Heart right ventricle (tissue), 16 donors: ENCODE data around the gene KIF2C. TPM values are rescaled to one million over a fixed set of nuclear protein-coding genes. Genes with fewer than 3 reads are reported as not detected.
"Not testable (repeated sequence)": the region's sequence is repeated elsewhere in the genome, so short reads cannot be mapped to it uniquely, and the experiment has no call there.

ENCODE experiments used
- ATAC-seq, 8 donors: fragments of 200-7000 bp; cut with Tn5 transposase; one replicate each; pipeline ENCODE4 v1.9.1; 2020; ENCODE audit warnings: mild to moderate bottlenecking in 8 of 8, moderate library complexity in 8 of 8, moderate number of reproducible peaks in 1 of 8
- DNase-seq, 2 donors: peaks; one replicate each; pipeline ENCODE4 v3.0.0-alpha.2; 2020
- H3K27ac ChIP-seq, 10 donors: fragments of 200-600 bp; sonication (generic) in 2 of 10; one replicate each; pipeline versions ENCODE4 v1.5.0 to v1.8.0; 2020 to 2022; ENCODE audit warnings: mild to moderate bottlenecking in 3 of 10
- H3K27me3 ChIP-seq, 7 donors: fragments of 200-600 bp; one replicate each; pipeline ENCODE4 v1.8.0; 2021 to 2022; ENCODE audit warnings: mild to moderate bottlenecking in 2 of 7
- H3K36me3 ChIP-seq, 9 donors: fragments of 200-600 bp; sonication (generic) in 1 of 9; one replicate each; pipeline versions ENCODE4 v1.5.0 to v1.8.0; 2020 to 2022; ENCODE audit warnings: mild to moderate bottlenecking in 2 of 9
- H3K4me1 ChIP-seq, 9 donors: fragments of 200-600 bp; sonication (generic) in 1 of 9; one replicate each; pipeline versions ENCODE4 v1.5.0 to v1.8.0; 2020 to 2022; ENCODE audit warnings: mild to moderate bottlenecking in 4 of 9
- H3K4me3 ChIP-seq, 10 donors: fragments of 200-600 bp; sonication (generic) in 2 of 10; one replicate each; pipeline versions ENCODE4 v1.5.0 to v1.8.0; 2020 to 2022; ENCODE audit warnings: mild to moderate bottlenecking in 7 of 10, moderate library complexity in 2 of 10
- H3K9me3 ChIP-seq, 11 donors: fragments of 200-600 bp in 10 of 11; sonication (generic) in 2 of 11; one replicate each; pipeline versions ENCODE4 v1.5.0 to v1.8.0; 2013 to 2022; ENCODE audit warnings: mild to moderate bottlenecking in 2 of 11, control low read depth in 1 of 11, moderate library complexity in 1 of 11
- WGBS, 2 donors: extraction: QIAGEN DNeasy Blood & Tissue Kit; methylation state at CpG; one replicate each; pipeline ENCODE4 v1.1.7; 2013; ENCODE audit warnings: inconsistent platforms in 1 of 2; 5-methylcytosine and 5-hydroxymethylcytosine counted together
- intact Hi-C, 10 donors: fragments of 100-400 bp; cut with DNase I; formaldehyde crosslinking; loops; one replicate each; pipeline versions ENCODE4 v1.11.1 to v1.14.2; 2022
- polyA plus RNA-seq, 2 donors: library from polyadenylated mRNA; stranded (reverse); fragments of 200-250 nt; gene quantifications; one replicate each; pipeline ENCODE4 v1.2.3, GENCODE V29; 2013
- total RNA-seq, 10 donors: library from RNA; stranded (reverse); fragmentation: NEBNext Ultra II Directional in 3 of 10; extraction: Animal tissue kit (Norgen Biotek cat#: 25700) in 3 of 10; gene quantifications; one replicate each; pipeline versions ENCODE4 v1.2.1 to v1.2.4, GENCODE V29; 2021 to 2023
- TF ChIP-seq, protein P1 (sequence below), 9 donors: fragments of 200-600 bp; sonication (generic) in 2 of 9; IDR thresholded peaks; one replicate each; pipeline versions ENCODE4 v1.5.0 to v1.8.0; 2021 to 2022; ENCODE audit warnings: antibody characterized with exemption in 9 of 9, mild to moderate bottlenecking in 5 of 9, moderate library complexity in 1 of 9
- donor health status: Arrhythmogenic right ventricular cardiomyopathy.
- donor health status: ischemic (EF 13 %, LVEDD 7.1; RV severe dilation, severe dysfunction).
- donor health status: healthy with polysubstance abuse.
- donor health status: DM: no; HTN: yes; CAD: no.
- donor health status: DM: no; HTN: no; CAD: no.
- donor health status: ischemic (EF 25% LVEDD 6.9; RV normal size, moderate dysfunction).
- donor health status: ischemic (EF 25% LVEDD 5.7; RV mildly dilated, moderate dysfunction).
- donor health status: healthy.
- donor health status: DM: yes; HTN: yes; CAD: no.
- donor health status: Ischemic cardiomyopathy.
- donor health status: ischemic (EF 35%, LVEDD 5.7; RV mildly dilated, moderate dysfunction).
- donor health status: nonischemic (EF 11% LVEDD 7.7; RV severe dilation, severe dysfunction).
- donor health status: DM: yes; HTN: yes; CAD: no.
- donor health status: PGD.
- donor health status: ischemic (EF 29% LVEDD 5.4; RV normal size, mild dysfunction).
- donor health status: nonischemic (EF 23%, LVEDD 6.1; RV moderate dilation, normal function).

KIF2C gene
- total and polyA plus RNA-seq, 12 donors, result 0.22 to 3.7 (median 1.2) TPM

GRCh38 chr1:44759077-44759476 is 19.4 kb downstream of the KIF2C start:
- 91 to 92% methylated on average over 11 of the region's 11 CpGs for WGBS, 2 donors
- no peak for ATAC-seq

GRCh38 chr1:44760876-44761275 is 21.2 kb downstream of the KIF2C start:
- 76% methylated on average over 3 of the region's 3 CpGs for WGBS, 2 donors
- no peaks in the 10 kb centered on the region for H3K9me3 ChIP-seq
- H3K36me3 ChIP-seq, result peaks cover 0 to 88% (median 0%) of the 10 kb centered on the region in 9 donors

More at GRCh38 chr1:44759077-44759476, 19.4 kb downstream of the KIF2C start:
- no peaks in the 10 kb centered on the region for H3K27me3 ChIP-seq
- intact Hi-C loops, result no loop called here
- peaks cover 0 to 100% (median 0%) of the 10 kb centered on the region in 9 donors for H3K36me3 ChIP-seq
- no peak overlapping the region for H3K4me3 ChIP-seq
- peaks cover 0 to 4% (median 0%) of the 10 kb centered on the region in 9 donors for H3K4me1 ChIP-seq
- DNase-seq, result no peak
- no peak overlapping the region for H3K27ac ChIP-seq
- H3K9me3 ChIP-seq, result no peaks in the 10 kb centered on the region
- TF ChIP-seq, protein P1, sequence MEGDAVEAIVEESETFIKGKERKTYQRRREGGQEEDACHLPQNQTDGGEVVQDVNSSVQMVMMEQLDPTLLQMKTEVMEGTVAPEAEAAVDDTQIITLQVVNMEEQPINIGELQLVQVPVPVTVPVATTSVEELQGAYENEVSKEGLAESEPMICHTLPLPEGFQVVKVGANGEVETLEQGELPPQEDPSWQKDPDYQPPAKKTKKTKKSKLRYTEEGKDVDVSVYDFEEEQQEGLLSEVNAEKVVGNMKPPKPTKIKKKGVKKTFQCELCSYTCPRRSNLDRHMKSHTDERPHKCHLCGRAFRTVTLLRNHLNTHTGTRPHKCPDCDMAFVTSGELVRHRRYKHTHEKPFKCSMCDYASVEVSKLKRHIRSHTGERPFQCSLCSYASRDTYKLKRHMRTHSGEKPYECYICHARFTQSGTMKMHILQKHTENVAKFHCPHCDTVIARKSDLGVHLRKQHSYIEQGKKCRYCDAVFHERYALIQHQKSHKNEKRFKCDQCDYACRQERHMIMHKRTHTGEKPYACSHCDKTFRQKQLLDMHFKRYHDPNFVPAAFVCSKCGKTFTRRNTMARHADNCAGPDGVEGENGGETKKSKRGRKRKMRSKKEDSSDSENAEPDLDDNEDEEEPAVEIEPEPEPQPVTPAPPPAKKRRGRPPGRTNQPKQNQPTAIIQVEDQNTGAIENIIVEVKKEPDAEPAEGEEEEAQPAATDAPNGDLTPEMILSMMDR (IDR thresholded peaks at IDR 0.05), result no peak

GRCh38 chr1:44766421-44766820 is 26.8 kb downstream of the KIF2C start:
- H3K9me3 ChIP-seq, H3K27ac ChIP-seq, H3K4me3 ChIP-seq, H3K4me1 ChIP-seq, ATAC-seq, H3K27me3 ChIP-seq, DNase-seq, intact Hi-C loops: not testable (repeated sequence)
- whole genome bisulfite sequencing, 2 donors, result 93 to 96% methylated on average over 6 of the region's 6 CpGs
- peaks cover 0 to 58% (median 0%) of the 10 kb centered on the region in 9 donors for H3K36me3 ChIP-seq

More at GRCh38 chr1:44760876-44761275, 21.2 kb downstream of the KIF2C start:
- peaks cover 0 to 4% (median 0%) of the 10 kb centered on the region in 9 donors for H3K4me1 ChIP-seq
- H3K4me3 ChIP-seq, result no peak overlapping the region
- DNase-seq, result no peak
- ATAC-seq, result peak in 4 of 8 donors; percentile 45 to 78 (median 64)
- H3K27ac ChIP-seq, result no peak overlapping the region
- TF ChIP-seq, protein P1 (IDR thresholded peaks at IDR 0.05), result no peak
- no peaks in the 10 kb centered on the region for H3K27me3 ChIP-seq
- intact Hi-C loops, result no loop called here

GRCh38 chr1:44775078-44775929 is 35.7 kb downstream of the KIF2C start, which contains the start of gene RPS8:
Gene RPS8 (plus strand): TSS chr1:44775540. CDS start chr1:44775597, 57 bp downstream.
- DNase-seq (peak; percentile 86 to 95), ATAC-seq (peak; percentile 89 to 96 (median 94))
- peaks cover 2 to 43% (median 31%) of the 10 kb centered on the region in 9 donors for H3K4me1 ChIP-seq
- H3K9me3 ChIP-seq, result no peaks in the 10 kb centered on the region
- TF ChIP-seq, protein P1 (IDR thresholded peaks at IDR 0.05), result no peak
- H3K27ac ChIP-seq, result peak within 1 kb of the TSS; percentile 68 to 98 (median 96)
- peaks cover 0 to 41% (median 24%) of the 10 kb centered on the region in 9 donors for H3K36me3 ChIP-seq
- WGBS, 2 donors, result 0% methylated on average over 60 to 65 of the region's 65 CpGs
- peak within 1 kb of the TSS; percentile 51 to 98 (median 84) for H3K4me3 ChIP-seq
- no peaks in the 10 kb centered on the region for H3K27me3 ChIP-seq
- intact Hi-C loops, result loop anchor here in 3 of 10 donors (2.0 to 5.0 kb wide), 3 partner anchors 37 to 237 kb away; partner anchors contain the start of genes KIF2C (in 2 of the 3), HECTD3 (in 1 of the 3) and UROD (in 1 of the 3)
